ENCODE results near the gene CLEC6A.
"Not testable (repeated sequence)": the region's sequence is repeated elsewhere in the genome, so short reads cannot be mapped to it uniquely, and the experiment has no call there.

CLEC6A gene

DNA sequence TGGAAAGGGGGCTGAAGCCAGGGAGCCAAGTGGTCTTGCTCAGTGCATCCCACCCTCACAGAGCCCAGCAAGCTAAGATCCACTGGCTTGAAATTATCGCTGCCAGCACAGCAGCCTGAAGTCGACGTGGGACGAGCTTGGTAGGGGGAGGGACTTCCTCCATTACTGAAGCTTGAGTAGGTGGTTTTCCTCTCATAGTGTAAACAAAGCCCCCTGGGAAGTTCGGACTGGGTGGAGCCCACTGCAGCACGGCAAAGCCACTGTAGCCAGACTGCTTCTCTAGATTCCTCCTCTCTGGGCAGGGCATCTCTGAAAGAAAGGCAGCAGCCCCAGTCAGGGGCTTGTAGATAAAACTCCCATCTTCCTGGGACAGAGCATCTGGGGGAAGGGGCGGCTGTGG lies 40.3 kb downstream of the CLEC6A start:
- FAIRE-seq: not testable (repeated sequence)

DNA sequence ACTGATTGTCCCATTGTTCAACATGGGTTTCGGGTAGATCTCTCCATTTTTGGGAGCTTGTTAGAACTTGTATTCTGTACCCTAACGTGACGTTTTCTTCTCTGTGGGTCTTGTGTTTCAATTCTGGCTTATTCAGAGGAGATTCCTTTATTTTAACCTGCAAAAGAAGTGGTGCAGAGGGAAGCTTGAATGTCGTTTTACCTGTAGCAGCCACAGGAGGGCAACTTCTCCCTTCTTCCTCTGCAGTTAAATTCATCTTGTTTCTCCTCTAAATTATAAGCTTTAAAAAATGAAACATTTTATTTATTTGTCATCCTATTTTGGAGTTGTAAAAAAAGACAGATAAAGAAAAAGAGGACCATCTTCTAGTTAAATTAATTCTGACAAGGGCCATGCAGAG lies 43.9 kb downstream of the CLEC6A start:
- no peak for FAIRE-seq

DNA sequence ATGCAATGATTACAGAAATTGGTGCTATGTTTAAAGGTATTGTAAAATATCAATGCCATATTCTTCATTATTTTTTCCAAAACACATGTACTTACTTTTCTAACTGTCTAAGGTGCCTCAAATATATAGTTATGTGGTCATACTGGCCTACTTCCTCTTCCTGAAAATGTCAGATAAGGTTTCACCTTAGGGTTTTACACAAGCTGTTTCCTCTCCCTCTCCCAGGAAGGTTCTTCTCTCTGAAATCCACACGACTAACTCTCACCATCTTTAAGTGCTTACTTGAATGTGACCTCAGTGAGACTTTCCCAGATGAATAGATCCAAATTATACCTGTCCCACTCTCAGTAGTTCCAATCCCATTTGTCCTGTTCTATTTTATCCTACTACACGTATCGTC lies 46.0 kb downstream of the CLEC6A start:
- no peak for FAIRE-seq

DNA sequence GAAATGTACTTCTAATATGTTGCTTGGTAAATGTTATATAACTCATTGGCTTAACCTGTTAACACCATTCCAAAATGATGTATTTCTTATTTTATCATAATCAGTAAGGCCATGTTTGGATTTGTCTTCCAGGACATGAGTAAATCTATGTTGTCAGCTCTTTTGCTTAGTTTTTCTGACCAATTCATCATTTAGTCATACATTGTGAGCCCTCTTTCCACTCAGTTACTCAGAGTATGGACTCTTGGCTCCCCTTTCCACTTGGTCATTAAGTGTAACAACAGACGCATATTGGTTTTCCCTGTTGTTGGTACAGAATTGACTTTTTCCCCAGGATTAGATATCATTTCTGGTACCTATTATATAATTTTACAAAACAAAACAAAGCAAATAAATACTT lies 48.6 kb downstream of the CLEC6A start:
- FAIRE-seq: no peak

DNA sequence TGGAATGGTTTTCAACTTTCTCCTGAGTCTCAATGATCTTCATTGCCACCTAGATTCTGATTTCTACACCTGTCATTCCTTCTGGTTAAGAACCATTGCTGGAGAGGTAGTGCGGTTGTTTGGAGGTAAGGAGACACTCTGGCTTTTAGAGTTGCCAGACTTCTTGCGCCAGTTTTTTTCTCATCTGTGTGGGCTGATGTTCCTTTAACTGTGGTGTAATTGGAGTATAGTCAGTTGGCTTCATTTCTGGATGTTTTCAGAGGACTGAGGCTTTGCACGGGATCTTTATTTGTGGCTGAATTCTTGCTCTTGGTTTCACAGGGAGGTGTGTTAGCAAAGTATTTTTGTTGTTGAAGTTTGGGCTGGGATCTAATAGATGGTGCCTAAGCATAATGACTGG lies 51.8 kb downstream of the CLEC6A start:
- FAIRE-seq: no peak

DNA sequence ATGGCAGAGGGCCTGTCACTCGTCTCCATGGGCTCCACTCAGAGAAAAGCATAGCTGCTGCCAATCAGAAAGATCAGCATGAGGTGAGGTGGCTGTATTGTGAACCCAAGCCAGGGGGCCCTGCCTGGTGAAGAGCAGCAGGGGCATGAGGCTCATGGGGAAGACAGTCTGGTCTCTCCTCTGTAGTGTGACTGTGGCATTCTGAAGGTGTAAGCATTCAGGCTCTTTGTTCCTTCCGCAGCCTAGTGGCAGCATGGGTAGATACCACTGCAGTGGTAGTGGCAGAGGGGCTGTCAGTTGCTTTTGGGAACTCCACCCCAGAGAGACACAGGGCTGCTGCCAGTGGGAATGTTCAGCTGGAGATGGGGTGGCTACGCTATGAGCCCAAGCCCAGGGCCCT lies 52.5 kb downstream of the CLEC6A start:
- FAIRE-seq: no peak

DNA sequence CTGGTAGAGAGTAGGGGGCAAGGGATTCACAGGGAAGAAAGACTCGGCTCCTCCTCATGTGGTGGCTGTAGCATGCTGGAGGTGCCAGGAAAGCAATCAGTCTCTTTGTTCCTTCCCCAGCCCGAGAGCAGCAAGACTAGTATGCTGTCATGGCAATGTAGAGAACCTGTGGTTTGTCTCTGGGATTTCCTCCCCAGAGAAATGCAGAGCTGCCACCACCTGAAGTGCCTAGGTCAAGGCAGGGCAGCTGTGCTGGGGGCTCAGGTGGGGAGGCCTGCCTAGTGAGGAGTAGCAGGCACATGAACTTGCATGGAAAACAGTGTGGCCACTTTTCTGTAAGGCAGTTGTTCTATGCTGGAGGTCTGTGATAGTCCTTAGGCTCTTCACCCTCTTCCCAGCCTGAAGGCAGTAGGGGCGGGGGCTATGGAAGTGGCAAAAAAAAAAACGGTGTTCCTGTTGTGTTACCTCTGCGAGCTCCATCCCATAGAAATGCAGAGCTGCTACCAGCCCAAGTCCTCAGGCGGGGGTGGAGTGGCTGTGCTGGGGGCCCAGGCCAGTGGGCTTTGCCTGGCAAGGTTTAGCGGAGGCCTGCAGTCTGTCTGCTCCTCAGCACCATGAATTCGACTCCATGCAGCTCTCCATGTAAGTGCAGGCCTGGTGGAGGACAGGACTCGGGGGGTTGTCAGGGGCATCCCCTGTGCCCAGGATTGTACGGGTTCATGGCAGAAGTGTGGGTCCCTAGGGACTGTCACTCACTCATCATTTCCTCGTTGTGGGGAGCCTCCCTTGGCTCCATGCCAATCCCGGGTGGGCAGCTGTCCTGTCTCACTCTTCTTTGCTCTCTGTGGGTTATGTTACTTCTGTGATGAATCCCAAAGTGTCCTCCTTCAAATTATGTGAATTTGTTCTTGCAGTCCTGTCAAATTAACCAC lies 53.4 kb downstream of the CLEC6A start:
- no peak for FAIRE-seq

DNA sequence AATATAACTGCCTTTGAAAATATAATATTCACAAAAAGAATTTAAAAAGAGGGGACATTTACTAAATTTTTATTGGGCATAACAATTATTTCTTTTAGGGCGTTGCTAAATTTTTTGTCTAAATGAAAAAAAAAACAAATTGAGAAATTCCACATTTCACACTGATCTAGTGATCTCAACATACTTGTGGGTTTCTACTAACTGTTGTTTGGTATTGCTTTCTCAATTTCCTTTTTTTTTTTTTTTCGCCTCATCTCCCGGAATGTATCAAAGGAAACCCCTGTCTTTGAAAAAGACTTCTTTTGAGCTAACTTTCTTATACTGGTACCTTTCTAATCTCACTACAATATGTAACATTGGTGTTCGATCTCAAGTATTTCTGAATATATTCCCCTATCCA lies 57.5 kb downstream of the CLEC6A start, which contains the start of gene CLEC4D:
Gene CLEC4D, plus strand, starts transcription at position 248 of the 400 bp plus-strand sequence. CDS start 230 bp downstream, outside the sequence.
- no peak for FAIRE-seq

DNA sequence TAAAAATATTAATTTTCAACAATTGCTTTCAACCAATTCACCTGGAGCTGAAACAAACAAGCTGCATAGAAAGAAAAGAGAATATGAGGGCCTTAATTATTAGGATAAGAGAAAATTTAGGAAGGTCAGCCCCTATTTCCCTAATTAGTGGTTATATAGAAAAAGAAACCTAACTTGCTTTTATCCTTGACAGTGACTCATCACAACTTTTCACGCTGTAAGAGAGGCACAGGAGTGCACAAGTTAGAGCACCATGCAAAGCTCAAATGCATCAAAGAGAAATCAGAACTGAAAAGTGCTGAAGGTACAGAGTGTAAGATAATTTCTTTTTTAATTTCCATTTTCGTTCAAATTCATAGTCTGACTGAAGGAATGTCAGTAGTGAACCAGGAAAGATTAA lies 62.2 kb downstream of the CLEC6A start:
- no peak for FAIRE-seq

DNA sequence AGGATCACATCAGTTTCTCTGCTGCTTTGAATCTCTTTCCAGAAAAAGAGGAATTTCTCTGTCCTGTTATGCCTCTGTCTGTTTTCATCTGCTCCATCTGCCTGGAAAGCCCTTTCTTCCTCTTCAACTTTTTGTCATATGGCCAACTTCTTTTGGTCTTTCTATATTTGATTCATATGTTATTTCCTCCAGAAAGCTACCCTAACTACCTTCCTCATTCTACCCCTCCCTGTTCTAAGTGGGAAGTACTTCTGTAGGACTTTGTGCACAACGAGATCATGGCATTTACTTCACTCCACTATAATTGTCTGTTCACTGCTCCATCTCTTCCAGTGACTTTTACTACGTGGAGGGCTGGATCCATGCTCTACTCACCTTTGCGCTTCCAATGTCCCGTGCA lies 63.4 kb downstream of the CLEC6A start:
- no peak for FAIRE-seq

DNA sequence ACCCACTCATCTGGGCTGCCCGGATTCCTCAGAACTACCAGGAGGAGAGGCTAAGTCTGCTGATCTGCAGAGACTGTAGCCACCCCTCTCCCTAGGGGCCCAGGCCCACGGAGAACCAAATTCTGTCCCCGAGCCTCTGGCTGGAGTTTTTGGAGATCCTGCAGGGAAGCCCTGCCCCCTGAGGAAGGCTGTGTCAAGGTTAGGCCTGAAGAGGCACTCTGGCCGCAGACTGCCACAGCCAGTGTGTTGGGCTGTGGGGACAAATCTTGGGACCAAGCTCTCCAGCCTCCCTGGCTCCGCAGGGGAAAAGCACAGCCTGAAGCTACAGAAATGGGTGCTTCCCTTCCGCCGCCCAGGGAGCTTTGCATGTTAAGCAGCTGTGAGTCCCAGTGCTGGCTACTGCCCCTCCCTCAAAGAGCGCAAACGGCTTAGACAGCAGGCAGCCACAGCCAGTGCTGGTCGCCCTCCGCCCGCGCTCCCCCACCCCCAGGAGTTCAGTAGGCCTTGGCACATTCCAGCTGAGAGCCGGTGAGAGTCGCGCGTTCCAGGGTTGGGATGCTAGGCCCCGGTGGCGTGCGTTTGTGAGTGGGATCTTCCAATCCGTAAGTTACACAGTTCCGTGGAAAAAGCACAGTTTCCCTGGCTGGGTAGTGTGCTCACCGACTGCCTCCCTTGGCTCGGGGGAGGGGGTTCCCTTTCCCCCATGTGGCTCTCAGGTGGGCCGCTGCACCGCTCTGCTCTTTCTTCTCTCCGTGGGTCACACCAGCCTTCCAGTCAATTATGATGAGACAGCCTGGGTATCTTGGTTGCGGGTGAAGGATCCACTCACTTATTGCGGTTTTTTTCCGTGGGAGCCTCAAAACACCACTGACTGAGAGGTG lies 71.7 kb downstream of the CLEC6A start:
- FAIRE-seq: no peak
